Vagina (tissue), 2 donors: ENCODE results near the gene PNCK. TPM values are rescaled to one million over a fixed set of nuclear protein-coding genes. Genes with fewer than 3 reads are reported as not detected.

ENCODE experiments used
- DNase-seq, 2 donors: peaks; one replicate each; pipeline ENCODE4 v3.0.0-alpha.2; 2017; ENCODE audit errors: extremely low spot score in 2 of 2
- H3K27ac ChIP-seq: fragments of 200-600 bp; sonication (generic); one replicate; pipeline ENCODE4 v1.5.1; 2019
- H3K27me3 ChIP-seq: fragments of 200-600 bp; sonication (generic); one replicate; pipeline ENCODE4 v1.5.1; 2019
- H3K36me3 ChIP-seq, 2 donors: fragments of 200-600 bp; sonication (generic); one replicate each; pipeline ENCODE4 v1.5.1; 2017 to 2019
- H3K4me1 ChIP-seq: fragments of 200-600 bp; sonication (generic); one replicate; pipeline ENCODE4 v1.5.1; 2019
- H3K4me3 ChIP-seq, 2 donors: fragments of 200-600 bp; sonication (generic); 1 replicate in 1 of 2; 2 replicates in 1 of 2; pipeline ENCODE4 v1.5.1; 2016 to 2019
- H3K9me3 ChIP-seq: fragments of 200-600 bp; sonication (generic); one replicate; pipeline ENCODE4 v1.5.1; 2019
- POLR2A ChIP-seq, 2 donors: fragments of 450-650 bp; IDR thresholded peaks; one replicate each; pipeline ENCODE4 v1.6.1; 2017; ENCODE audit warnings: antibody characterized with exemption in 2 of 2, mild to moderate bottlenecking in 2 of 2, moderate library complexity in 2 of 2
- POLR2AphosphoS5 ChIP-seq, 2 donors: sonication (generic); formaldehyde crosslinking; IDR thresholded peaks; one replicate each; pipeline ENCODE4 v1.9.0; 2017; ENCODE audit warnings: antibody characterized with exemption in 2 of 2, mild to moderate bottlenecking in 2 of 2, low read depth in 1 of 2; ENCODE audit not compliant: insufficient read depth in 1 of 2
- intact Hi-C: fragments of 100-400 bp; cut with DNase I; formaldehyde crosslinking; loops from one replicate; pipeline ENCODE4 v1.15.1; 2023
- total RNA-seq: library from RNA; depleted of rRNA; stranded (reverse); fragments of >200 nt; gene quantifications from one replicate; pipeline ENCODE4 v1.2.3, GENCODE V29; 2016
- TF ChIP-seq, protein P1 (sequence below), 3 experiments: fragments of 450-650 bp in 2 of 3; fragments of 200-600 bp in 1 of 3; sonication (generic) in 1 of 3; IDR thresholded peaks; one replicate each; pipeline ENCODE4 v1.5.1; 2017 to 2019; ENCODE audit warnings: antibody characterized with exemption in 3 of 3, mild to moderate bottlenecking in 2 of 3, moderate library complexity in 2 of 3

PNCK gene
- total RNA-seq, 1 donor from 2014 or later = 9.3 TPM

GRCh38 chrX:153625271-153626024, 48.2 kb downstream of the PNCK start:
- no peak for DNase-seq
- no peaks in the 10 kb centered on the region for H3K9me3 ChIP-seq
- intact Hi-C loops = no loop called here
- H3K36me3 ChIP-seq = no peaks in the 10 kb centered on the region
- no peak overlapping the region for H3K27ac ChIP-seq
- TF ChIP-seq POLR2AphosphoS5 (IDR thresholded peaks at IDR 0.05; ENCODE audit: insufficient read depth in 1 of 2, low read depth in 1 of 2) (no peak), POLR2A (IDR thresholded peaks at IDR 0.05) (no peak)
- TF ChIP-seq, protein P1, sequence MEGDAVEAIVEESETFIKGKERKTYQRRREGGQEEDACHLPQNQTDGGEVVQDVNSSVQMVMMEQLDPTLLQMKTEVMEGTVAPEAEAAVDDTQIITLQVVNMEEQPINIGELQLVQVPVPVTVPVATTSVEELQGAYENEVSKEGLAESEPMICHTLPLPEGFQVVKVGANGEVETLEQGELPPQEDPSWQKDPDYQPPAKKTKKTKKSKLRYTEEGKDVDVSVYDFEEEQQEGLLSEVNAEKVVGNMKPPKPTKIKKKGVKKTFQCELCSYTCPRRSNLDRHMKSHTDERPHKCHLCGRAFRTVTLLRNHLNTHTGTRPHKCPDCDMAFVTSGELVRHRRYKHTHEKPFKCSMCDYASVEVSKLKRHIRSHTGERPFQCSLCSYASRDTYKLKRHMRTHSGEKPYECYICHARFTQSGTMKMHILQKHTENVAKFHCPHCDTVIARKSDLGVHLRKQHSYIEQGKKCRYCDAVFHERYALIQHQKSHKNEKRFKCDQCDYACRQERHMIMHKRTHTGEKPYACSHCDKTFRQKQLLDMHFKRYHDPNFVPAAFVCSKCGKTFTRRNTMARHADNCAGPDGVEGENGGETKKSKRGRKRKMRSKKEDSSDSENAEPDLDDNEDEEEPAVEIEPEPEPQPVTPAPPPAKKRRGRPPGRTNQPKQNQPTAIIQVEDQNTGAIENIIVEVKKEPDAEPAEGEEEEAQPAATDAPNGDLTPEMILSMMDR (IDR thresholded peaks at IDR 0.05) = no peak
- H3K27me3 ChIP-seq = peaks cover 4% of the 10 kb centered on the region
- H3K4me1 ChIP-seq = no peaks in the 10 kb centered on the region
- H3K4me3 ChIP-seq = no peak overlapping the region

- H3K4me1 ChIP-seq = no peaks in the 10 kb centered on the region
- peaks cover 4% of the 10 kb centered on the region for H3K27me3 ChIP-seq
- no peak overlapping the region for H3K27ac ChIP-seq
- TF ChIP-seq, protein P1 (IDR thresholded peaks at IDR 0.05) = no peak
- TF ChIP-seq POLR2AphosphoS5 (IDR thresholded peaks at IDR 0.05; ENCODE audit: insufficient read depth in 1 of 2, low read depth in 1 of 2) = no peak
- TF ChIP-seq POLR2A (IDR thresholded peaks at IDR 0.05) = no peak
- no peak overlapping the region for H3K4me3 ChIP-seq
- no peaks in the 10 kb centered on the region for H3K36me3 ChIP-seq
- intact Hi-C loops = no loop called here
- DNase-seq = no peak
- H3K9me3 ChIP-seq = no peaks in the 10 kb centered on the region
Measured at GRCh38 chrX:153624196-153625091, 49.2 kb downstream of the PNCK start.

DNA sequence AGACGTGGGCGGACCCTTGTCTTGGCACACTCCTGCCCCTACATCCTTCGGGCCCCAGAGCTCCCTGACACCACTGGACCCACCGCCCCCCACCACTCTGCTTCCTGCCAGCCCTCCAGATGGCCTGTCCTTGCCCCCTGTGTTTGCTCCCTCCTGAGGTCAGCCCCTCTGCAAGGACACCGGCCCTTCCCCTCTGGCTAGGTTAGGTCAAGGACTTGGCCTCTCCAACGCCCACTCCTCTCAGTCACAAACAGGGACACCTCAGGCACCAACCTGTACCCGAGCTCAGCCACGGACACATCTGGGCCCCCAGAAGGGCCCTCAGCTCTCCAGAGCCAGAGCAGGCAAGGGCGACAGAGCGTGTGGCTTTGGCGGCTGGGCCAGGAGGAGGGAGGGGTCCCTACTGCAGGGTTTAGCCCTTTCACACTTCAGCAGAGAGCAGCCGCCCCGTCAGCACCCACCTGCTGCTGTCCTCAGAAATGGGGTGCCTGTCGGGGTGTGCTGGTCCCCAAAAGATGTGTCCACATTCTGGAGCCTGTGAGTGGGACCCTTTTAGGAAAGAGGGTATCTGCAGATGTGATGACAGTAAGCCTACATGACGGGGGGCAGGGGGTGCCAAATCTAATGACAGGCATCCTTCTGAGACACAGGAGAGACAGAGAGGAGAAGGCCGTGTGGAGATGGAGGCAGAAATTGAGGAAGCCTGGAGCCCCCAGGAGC, 50.1 kb downstream of the PNCK start:
- no peak overlapping the region for H3K27ac ChIP-seq
- peaks cover 4% of the 10 kb centered on the region for H3K27me3 ChIP-seq
- intact Hi-C loops = no loop called here
- DNase-seq = no peak
- H3K4me1 ChIP-seq = no peaks in the 10 kb centered on the region
- H3K9me3 ChIP-seq = no peaks in the 10 kb centered on the region
- H3K36me3 ChIP-seq = no peaks in the 10 kb centered on the region
- no peak overlapping the region for H3K4me3 ChIP-seq
- TF ChIP-seq, protein P1 (IDR thresholded peaks at IDR 0.05) = no peak
- TF ChIP-seq POLR2AphosphoS5 (IDR thresholded peaks at IDR 0.05; ENCODE audit: insufficient read depth in 1 of 2, low read depth in 1 of 2) (no peak), POLR2A (IDR thresholded peaks at IDR 0.05) (no peak)

GRCh38 chrX:153622661-153623309, 50.8 kb downstream of the PNCK start:
- no peak overlapping the region for H3K27ac ChIP-seq
- H3K9me3 ChIP-seq = no peaks in the 10 kb centered on the region
- no peak overlapping the region for H3K4me3 ChIP-seq
- intact Hi-C loops = no loop called here
- H3K36me3 ChIP-seq = no peaks in the 10 kb centered on the region
- H3K4me1 ChIP-seq = no peaks in the 10 kb centered on the region
- peaks cover 4% of the 10 kb centered on the region for H3K27me3 ChIP-seq
- TF ChIP-seq, protein P1 (IDR thresholded peaks at IDR 0.05) = no peak
- no peak for DNase-seq
